ENCODE results near the gene SCN5A.

DNA sequence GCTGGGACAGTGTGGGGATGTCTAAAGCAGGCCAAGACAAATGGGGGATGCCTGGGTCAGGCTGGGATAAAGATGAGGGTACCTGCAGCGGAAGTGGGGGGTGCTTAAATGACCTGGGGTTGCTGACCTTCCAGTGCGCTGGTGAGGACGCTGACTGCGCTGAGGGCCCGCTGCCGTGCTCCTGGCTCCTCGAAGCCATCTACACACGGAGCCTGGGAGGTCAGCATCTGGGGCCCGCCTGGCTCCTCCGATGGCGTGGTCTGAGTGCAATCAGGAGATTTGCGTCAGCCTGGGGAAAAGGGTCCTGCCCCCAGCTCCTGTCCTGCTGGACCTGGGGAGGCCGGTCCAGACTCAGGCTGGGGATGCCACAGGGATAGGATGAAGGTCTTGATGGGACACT lies 50.7 kb downstream of the SCN5A start:
- TF ChIP-seq POLR2AphosphoS5 (IDR thresholded peaks at IDR 0.05; ENCODE audit: low read depth, low read length) (no peak), TAF1 (IDR thresholded peaks at IDR 0.05; ENCODE audit: low read depth, low read length) (no peak), POLR2A (IDR thresholded peaks at IDR 0.05; ENCODE audit: low read depth, low read length) (no peak), SPI1 (IDR thresholded peaks at IDR 0.05; ENCODE audit: low read depth, low read length) (no peak), POU2F2 (IDR thresholded peaks at IDR 0.05; ENCODE audit: low read depth, low read length) (no peak), PAX5 (IDR thresholded peaks at IDR 0.05; ENCODE audit: insufficient read depth, low read length, severe bottlenecking) (no peak)

All from GM12891 (cell line).